HG02938 (cell line): Measurements from ENCODE around the gene TTLL11.
"Not testable (repeated sequence)": the region's sequence is repeated elsewhere in the genome, so short reads cannot be mapped to it uniquely, and the experiment has no call there.

Experiments used
- ATAC-seq: cut with Tn5 transposase; IDR thresholded peaks from one replicate; pipeline ENCODE4 v1.9.1; 2021; ENCODE audit warnings: mild to moderate bottlenecking, moderate library complexity; ENCODE audit not compliant: unreplicated experiment

TTLL11 gene

DNA sequence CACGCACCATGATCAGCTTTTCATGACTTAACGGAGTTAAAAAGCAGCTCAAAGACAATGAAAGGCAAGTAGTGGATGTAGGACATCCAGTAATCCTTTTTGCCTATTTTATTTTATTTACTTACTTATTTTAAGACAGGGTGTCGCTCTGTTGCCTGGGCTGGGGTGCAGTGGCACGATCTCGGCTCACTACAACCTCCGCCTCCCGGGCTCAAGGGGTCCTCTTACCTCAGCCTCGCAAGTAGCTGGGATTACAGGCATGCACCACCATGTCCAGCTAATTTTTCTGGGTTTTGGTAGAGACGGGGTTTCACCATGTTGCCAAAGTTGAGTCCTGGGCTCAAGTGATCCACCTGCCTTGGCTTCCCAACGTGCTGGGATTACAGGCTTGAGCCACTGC, 292.7 kb downstream of the TTLL11 start:
- no peak for ATAC-seq

DNA sequence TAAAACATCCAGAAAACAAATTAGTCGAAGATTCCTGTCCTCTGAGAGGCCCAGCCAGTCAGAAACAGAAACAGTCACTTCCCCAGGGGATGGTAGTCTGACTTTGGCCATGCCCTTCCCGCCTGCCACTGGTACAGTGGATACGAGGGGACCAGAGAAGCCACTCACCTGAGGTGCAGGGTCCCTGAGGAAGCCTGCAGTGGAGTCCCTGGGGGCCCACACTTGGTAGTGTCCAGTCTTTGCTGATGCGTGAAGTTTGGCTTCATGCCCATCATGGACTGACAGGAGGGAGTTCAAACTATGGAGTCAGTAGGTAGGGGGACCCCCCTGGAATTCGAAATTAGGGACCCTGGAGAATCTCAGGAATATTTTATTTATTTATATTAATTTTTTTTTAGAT, 294.2 kb downstream of the TTLL11 start:
- ATAC-seq, result no peak

DNA sequence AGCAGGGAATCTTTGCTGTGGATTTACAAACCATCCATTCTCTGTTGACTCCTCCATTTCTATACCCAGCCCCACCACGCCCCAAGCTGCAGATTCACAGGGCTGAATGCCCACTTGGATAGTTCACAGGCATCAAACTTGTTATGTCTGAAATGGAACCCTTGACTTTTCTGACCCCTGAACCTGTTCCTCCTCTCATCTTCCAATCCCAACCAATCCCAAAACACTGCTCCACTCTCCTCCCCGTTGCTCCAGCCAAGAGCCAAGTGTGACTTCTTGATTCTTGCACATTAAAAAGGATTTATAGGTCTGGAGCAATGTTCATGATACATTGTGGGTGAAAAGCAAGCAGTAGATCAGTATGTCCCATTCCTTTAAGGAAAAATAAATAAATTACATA, 296.0 kb downstream of the TTLL11 start:
- no peak for ATAC-seq

DNA sequence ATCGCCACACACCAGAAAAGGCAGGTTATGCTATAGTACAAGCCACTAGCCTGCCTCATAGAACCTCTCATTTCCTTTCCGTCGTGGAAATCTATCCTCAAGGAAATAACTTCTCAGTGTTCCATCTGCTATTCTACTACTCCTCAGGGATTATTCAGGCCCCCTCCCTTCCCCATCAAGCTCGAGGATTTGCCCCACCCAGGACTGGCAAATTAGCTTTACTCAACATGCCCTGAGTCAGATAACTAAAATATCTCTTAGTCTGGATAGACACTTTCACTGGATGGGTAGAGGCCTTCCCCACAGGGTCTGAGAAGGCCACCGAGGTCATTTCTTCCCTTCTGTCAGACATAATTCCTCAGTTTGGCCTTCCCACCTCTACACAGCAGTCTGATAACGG, 298.8 kb downstream of the TTLL11 start:
- ATAC-seq, result not testable (repeated sequence)

DNA sequence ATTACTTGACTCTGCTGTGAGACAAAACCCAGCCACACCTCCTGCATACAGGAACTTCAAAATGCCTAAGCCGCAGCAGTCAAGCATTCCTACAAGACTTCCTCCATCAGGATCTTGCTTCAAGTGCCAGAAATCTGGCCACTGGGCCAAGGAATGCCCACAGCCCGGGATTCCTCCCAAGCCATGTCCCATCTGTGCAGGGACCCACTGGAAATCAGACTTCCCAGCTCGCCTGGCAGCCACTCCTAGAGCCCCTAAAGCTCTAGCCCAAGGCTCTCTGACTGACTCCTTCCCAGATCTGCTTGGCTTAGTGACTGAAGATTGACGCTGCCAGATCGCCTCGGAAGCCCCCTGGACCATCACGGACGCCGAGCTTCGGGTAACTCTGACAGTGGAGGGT, 300.6 kb downstream of the TTLL11 start:
- ATAC-seq, result not testable (repeated sequence)

DNA sequence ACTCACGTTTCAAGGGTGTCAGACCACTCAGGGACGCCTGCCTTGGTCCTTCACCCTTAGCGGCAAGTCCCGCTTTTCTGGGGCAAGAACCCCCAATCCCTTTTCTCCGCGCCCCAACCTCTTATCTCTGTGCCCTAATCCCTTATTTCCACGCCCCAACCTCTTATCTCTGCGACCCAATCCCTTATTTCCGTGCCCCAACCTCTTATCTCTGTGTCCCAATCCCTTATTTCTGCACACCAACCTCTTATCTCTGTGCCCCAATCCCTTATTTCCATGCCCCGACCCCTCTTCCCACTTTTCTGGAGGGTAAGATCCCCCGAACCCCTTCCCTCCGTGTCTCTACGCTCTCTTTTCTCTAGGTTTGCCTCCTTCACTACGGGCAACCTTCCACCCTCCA, 302.3 kb downstream of the TTLL11 start:
- no peak for ATAC-seq

DNA sequence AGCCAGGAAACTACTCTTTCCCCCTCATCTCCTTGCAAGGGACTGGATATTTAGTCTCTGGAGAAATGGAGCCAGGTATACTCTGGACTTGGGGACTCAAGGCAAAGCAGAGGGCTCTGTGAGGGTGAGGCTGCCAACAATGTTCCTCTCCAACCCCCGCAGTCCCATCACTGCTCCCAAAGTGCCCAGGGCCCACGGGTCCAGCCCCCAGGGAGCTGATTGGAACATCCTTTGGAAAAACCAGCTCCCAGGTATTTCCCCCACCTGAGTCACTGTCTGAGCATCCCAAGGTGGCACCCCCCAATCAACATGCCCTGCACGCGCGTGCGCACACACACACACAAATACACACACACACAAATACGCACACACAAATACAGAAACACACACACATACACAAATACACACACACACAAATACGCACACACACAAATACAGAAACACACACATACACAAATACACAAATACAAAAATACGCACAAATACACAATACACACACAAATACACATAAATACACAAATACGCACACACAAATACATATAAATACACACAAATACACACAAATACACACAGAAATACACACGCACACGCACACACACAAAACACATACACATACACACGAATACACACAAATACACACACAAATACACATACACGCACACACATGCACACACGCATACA, 304.3 kb downstream of the TTLL11 start:
- no peak for ATAC-seq

DNA sequence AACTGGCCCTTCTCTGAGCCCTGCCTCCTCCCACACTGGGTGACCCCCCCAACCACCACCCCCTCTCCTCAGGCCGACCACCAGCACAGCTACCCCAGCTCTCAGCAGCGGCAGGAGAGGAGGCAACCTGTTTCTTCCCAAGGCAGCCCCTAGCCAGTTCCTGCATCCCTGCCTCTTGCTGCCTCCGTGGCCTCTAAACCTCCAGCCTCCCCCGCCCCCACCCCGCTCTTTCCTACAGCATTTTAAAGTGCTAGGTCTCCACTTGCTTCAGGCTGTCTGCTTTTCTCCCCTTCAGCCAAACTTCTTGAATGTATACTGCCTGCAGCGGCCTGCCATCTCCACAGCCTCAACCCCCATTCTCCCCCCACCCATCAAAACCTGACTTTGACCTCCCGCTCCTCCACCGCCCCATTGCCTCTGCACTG, 306.1 kb downstream of the TTLL11 start:
- no peak for ATAC-seq

DNA sequence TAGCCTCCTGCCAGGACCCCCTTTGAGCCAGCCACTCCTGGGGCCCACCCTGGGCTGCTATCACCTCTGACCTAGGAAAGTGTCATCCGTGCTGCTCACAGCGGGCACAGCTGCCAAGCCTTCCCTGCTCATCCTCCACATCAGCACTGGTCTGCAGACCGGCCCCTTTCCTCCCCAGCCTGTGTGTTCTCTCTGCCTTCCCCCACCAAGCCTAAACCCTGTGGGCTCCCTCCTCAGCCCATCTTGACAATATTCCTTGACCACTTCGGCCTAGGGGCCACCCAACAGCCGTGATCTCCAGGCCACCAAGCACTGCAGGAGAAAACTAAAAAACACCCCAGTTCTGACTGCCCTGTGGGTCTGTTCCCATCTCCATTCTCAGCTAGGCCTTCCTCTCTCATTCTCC, 306.6 kb downstream of the TTLL11 start:
- ATAC-seq, result no peak

DNA sequence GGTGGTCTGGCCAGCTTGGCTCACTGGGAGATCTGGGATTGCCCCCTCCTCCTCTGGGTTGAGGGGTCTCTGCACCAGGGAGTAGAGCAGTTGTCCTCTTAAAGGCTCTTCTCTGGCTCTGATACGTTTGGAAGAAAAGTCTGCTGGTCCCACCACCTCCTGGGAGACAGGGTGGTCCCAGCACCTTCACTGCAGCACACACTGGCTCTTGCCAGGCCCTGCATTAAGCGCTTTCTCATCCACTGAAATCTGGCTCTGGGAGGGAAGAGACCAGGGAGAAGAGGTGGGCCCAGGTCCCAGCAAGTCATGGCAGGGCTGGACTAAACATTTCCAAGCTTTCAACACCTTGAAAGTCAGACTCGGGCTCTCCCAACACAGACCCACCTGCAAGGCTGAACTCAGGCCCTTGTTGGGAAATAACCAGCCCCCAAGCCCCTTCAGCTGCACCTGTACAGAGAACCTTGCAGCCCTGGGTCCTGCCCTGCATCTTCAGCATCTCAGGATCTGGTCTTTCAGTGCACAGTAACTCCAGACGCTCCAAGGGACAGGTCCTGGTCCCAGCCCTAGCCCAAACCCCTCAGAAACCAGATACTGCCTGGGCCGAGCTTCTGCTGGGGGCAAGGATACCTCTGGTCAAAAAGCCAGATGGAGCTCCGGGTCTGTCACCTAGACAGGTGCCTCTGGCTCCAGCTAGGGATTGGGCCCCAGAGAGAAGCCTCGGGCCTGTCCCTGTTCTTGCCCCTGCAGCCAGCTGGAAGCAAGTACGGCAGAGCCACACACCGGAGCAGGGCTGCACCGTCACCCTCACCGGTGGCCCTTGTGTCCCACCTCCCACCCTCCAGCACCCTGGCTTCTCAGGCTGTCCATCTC, 307.2 kb downstream of the TTLL11 start:
- no peak for ATAC-seq

DNA sequence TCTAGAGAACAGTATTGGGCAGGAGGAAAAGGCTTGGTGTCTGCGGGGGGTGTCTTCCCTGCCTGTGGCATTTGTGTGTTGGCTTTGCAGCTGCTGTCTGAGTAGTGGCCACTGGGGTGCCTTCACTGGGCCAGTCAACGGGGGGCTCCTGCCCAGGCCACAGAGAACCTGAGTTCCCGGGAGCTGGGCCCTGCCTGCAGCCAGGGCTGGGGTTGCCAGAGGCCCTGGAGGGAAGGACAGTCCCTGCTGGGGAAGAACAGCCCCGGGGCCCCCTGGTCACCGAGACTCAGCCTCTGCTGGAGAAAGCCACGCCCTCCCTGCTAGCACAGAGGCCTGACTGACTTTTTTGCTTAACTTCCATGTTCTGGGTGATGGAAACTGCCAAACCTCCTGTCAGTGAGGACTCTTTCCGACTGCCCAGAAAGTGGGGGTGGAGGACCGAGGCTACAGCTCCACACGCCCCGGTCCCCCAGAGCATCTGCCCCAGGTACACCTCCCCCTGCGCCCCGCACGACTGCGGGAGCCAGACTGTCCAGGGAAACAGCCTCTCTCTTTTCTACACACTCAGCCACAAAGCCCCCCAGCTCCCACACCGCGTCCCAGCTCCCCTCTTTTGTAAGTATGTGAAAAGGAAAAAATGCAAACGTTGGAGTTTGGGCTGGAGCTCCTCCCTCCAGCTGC, 308.2 kb downstream of the TTLL11 start:
- no peak for ATAC-seq

DNA sequence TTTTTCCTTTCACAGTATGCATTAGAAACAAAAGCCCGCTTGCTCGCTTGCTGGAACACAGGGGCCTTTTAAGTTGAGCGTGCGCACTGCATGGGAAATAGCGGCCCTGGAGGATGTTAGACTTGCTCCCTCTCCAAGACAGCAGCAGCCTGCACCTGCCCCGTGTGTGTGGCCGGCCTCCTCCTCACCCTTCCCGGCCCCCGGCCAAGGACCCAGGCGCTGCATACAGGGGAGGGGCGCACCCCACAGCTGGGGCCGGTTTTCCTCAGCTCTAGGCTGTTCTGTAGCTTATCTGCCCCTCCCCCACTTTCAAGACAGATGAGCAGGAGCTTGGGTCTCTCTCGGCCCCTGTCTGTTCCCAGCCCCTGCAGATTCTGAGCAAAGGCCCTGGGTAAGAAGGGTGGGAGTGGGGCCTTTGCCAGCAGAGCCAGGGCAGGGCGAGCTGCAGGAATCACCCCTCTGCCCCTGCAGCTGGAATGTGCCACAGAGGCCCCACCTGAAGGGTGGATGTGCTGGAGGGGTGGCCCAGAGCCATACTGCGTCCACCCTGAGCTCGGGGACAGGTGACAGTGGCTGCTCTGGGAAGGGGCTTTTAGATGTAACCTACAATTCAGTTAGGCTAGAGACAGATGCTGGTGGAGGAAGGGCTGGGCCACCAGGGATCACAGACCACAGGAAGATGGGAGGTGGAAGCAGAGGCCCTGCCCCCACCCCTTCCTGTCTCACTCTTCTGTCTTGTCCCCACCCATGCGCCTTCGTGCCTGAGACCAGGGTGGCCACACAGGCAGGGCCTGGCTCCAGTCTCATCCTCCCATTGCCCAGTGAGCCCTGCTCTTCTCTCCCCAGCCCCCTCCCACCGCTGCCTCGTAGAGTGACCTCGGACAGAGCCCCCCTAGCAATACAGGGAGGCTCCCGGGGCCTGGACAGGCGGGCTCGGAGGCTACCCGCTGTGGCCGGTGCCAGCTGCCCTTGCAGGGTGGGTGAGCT, 309.3 kb downstream of the TTLL11 start:
- no peak for ATAC-seq

DNA sequence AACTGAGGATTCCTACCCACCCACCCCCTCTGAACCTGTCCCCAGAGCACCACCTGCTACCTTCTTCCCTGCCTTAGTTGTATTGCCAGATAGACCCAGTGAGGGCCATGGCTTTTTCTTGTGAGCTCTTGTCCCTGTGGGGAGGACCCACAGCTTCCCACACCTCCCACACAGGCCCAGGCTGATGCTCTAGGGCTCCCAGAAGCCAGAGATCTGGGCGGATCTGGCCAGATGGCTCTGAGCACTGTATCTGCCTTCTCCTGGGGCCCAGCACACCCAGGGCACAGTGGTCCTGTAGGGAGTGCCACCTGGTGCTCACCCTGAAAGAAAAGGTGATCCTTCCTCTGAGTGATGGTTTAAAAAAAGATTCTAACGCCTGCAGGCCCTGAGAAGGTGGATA, 310.0 kb downstream of the TTLL11 start:
- no peak for ATAC-seq

DNA sequence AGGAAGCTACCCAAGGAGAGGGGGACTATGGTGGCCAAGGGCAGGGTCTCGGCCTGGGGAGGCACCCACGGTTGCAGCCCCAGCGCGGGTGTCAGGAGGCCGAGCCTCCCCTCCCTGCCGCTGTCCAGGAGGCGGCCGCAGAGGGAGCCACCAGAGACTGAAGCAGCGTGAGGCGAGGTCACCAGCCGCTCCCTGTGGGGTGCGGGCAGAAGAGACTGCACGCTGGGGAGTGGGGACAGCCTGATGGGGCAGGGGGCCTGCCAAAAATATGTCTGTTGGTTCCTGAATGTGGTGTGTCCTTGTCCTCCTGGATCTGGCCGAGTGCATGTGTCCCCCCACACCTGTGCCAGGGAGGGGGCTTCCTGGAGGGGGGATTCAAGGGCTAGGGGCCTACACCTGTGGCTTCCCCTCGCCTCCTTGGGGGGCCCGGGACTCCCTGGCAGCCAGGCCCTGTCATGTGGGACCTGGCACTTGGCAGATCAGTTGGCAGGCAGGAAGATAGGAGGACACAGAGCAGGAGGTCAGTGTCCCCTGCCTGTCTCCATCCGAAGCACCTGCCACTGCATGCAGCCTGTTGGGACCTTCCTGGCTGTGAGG, 310.5 kb downstream of the TTLL11 start:
- ATAC-seq, result no peak

DNA sequence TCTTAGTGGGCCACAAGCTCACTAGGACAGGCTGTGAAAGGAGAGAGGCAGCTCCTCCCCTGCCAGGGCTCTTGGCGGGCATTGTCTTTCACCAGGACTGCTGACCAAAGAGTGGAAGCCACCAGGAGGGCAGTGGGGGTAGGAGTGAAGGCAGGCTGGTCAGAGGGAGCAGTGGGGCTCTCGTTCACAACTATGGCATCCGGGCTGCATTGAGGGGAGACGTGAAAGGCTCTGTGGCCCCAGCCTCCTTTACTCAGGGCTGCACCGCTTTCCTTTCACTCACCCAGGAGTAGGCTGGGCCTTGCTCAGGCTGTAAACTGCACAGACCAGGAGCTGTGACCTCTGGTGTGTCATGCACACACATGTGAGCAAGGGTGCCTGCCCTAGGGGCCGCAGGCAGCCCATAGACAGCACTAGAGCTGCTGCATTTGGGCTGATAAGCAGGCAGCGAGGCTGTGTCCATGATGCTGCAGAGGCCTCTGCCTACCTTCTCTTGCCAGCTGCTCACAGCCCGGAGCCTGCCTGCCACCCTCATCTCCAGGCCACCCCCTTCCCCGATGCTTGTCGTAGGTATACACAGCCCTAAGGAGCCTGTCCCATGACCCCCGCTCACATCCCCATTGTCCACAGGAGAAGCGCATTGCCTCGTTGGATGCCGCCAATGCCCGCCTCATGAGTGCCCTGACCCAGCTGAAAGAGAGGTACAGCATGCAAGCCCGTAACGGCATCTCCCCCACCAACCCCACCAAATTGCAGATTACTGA, 311.2 kb downstream of the TTLL11 start:
- no peak for ATAC-seq

DNA sequence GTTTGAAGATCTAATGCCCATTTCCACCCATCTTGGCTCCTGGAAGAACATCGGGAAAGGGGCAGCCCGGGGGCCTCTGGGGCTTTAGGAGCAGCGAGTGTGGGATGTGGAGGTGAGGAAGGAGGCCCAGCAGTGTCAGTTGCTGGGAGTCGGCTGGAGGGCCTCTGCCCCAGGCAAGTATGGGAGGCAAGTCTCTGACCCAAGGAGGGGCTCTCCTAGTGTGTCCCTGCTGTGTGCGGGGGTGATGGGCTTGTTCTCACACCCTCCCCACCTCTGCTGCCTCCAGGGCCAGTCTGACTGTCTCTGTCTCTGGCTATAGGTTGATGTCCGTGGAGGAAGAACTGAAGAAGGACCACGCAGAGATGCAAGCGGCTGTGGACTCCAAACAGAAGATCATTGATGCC, 312.0 kb downstream of the TTLL11 start:
- ATAC-seq, result no peak

DNA sequence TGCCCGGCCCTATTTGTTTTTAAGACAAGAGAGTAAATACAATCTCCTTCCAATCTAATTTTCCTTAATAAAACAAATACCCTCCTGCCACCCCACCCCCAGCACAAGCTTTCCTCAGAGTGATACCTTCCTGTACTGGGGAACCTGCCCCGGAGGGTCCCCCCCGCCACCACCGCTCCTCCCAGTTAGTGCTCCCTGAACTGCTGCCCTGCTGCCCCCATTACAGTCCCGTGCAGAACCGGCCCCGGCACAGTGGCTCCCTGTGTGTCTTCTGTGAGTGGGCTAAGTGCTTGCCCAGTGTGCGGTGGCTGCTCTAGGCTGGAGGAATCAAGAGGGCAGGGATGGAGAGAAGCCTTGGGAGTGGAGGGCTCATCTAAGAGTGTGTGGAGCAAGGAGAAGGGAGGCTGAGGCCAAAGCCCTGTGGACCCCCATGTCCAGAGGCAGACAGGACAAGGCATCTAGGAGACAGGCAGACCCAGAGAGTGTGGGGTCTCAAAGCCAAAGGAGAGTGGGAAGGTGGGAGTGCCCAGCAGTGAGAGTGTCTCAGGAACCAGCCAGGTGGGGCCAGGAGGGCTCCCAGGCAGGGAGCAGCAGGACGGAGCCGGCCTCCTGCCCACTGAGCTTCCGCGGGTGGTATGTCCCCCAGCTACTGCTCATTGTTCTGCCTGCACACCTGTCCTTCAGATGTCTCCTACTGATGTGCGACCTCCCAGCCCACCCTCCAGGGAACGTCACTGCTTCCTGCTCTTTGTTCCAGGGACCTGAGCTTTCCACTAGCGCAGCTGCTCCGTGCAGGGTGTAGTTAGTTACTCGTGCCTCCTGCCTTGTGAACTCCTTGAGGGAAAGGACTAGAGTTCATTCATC, 312.7 kb downstream of the TTLL11 start:
- ATAC-seq, result no peak

DNA sequence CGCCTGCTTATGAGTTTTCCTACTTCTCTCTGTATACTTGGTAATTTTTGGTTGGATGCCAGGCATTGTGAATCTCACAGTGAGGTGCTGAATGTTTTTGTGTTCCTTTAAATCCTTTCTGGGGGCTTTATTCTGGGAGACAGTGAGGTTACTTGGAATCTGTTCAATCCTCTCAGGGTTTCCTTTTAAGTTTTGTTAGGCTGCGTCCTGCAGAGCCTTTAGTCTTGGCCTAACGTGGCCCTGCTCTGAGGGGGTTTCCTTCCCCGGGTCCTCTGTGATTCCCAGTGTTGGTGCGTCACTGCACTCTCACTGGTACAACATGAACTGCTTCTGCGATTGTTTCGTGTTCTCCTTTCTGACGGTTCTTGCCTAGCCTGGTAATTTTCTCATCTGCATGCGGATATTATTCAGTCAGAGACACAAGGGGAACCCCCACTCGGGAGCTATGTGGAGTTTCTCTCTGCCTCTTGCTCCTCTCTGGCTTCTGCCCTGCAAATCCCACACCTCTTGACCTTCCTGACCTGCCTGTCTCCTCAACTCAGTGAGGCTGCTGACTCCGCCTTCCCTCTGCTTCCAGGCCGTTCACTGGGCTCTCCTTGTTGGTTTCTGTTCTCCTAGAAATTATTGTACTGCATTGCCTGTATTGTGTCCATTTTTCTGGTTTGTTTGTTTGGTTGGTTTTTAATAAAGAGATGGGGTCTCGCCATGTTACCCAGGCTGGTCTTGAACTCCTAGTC, 313.6 kb downstream of the TTLL11 start:
- ATAC-seq, result no peak
